GM18519 (cell line): ENCODE data around the gene SCPEP1.
"Not testable (repeated sequence)": the region's sequence is repeated elsewhere in the genome, so short reads cannot be mapped to it uniquely, and the experiment has no call there.

Experiments
- ATAC-seq: cut with Tn5 transposase; IDR thresholded peaks from one replicate; pipeline ENCODE4 v1.9.1; 2021; ENCODE audit warnings: mild to moderate bottlenecking, moderate library complexity; ENCODE audit not compliant: unreplicated experiment, low FRiP score

The SCPEP1 gene

DNA sequence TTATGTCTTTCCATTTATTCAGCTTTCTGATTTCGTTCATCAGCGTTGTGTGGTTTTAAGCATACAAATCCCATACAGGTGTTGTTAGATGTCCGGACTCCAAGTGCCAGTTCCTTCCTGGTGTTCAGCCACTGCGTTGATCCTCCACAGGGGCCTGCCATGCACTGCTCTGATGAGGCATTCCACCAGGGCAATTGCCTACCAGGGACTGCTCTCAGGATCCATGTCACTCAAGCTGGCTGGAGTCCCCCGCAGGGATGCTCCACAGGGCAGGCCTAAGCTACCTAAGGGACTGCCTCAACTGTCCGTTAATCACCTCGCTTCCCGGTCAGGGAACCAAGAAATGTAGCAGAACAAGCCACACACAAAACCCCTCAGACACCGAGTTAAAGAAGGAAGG lies 12.7 kb upstream of the SCPEP1 start:
- ATAC-seq = not testable (repeated sequence)

DNA sequence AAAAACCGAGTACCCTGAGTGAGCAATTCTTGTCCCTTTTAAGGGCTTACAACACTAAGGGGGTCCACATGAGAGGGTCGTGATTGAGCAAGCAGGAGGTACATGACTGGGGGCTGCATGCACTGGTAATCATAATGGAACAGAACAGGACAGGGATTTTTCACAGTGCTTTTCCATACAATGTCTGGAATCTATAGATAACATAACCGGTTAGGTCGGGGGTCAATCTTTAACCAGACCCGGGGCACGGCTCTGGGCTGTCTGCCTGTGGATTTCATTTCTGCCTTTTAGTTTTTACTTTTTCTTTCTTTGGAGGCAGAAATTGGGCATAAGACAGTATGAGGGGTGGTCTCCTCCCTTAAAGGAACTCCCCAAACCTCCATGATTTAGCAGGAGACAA lies 12.2 kb upstream of the SCPEP1 start:
- ATAC-seq = not testable (repeated sequence)

DNA sequence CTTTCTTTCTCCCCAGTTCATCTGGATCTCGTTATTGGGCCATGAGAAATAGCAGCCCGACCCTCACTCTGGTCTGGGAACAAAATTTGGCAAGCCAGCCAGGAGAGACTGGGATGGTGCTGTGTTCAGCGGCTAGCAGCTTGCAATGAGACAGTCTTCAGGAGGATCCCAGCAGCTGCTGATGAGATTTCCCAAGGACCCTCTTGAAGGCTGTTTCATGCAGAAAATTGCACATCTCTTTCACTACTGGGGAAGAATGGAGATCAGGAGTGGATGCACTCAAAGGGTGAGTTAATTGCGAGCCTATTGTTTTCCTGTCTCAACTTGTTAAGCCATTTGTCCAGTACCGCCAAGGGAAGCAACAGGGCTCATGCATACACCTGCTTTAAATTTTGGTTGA lies 11.6 kb upstream of the SCPEP1 start:
- no peak for ATAC-seq

DNA sequence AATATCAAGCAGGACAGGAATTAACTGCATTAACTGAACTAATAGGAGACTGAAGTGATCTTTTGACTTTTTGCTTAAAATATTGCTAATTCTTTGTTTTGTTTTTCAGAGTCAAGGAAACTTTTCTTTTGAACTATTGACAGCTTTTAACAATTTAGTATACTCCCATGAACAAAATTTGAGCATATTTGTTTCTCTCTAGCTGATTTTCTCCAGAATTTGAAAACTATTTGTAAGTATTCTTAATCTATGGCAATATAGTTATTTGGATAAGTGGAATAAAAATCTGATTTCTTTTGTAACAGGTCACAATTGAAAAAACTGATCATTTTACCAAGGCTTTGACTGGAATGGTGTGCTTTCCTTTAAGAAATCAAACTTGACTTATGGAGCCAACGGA lies 7.0 kb upstream of the SCPEP1 start:
- no peak for ATAC-seq

DNA sequence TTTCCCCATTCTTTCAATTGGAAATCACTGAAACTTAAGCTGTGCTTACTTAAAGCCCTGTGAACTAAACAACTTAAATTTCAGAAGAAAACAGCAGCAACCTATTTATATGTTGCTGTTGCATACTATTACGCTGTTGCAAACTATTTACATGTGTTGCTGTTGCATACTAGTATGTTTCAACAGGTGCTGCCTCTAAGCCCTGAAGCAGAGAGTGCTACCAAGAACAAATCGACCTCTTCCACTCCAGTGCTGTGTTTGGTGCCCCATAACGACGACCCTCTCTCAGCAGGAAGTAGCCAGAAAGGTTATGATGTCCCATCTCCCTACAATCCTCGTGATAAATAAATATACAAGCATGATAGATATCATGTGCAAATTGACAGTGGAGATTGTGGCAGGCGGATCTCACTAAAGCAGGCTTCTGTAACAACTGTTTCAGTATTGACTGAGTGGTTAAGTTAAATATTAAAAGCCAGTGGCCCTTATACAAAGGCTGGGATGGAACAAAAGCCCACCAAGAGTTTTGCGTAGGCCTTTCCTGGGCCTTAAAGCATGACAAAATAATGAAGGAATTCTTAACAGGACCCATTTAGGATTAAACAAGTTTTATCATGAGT lies 5.7 kb upstream of the SCPEP1 start:
- ATAC-seq = no peak

DNA sequence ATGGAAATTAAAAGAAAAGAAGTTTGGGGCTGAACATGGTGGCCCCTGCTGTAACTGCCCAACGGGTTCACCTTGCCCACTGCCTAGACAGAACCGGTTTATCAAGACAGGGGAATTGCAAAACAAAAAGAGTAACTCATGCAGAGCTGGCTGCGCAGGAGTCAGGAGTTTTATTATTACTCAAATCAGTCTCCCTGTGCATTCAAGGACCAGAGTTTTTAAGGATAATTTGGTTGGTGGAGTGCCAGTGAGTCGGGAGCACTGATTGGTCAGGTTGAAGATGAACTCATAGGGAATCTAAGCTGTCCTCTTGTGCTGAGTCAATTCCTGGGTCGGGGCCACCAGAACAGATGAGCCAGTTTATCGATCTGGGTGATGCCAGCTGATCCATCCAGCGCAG lies 4.4 kb upstream of the SCPEP1 start:
- no peak for ATAC-seq

DNA sequence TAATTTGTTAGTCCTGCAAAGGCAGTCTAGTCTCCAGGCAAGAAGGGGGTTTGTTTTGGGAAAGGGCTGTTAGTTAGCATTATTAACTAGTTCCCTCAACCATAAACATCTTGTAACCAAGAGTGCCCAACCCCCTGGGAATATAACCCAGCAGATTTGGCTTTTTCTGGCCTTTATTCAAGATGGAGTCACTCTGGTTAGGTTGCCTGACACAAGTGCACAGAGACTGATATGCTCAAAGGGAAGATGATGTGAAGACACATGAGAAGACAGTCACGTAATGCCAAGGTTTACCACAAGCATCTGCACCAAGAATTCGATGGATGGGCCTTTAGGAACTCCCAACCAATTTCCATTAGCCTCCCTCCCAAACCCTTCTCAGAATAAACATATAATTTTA lies 3.9 kb upstream of the SCPEP1 start:
- ATAC-seq = no peak

DNA sequence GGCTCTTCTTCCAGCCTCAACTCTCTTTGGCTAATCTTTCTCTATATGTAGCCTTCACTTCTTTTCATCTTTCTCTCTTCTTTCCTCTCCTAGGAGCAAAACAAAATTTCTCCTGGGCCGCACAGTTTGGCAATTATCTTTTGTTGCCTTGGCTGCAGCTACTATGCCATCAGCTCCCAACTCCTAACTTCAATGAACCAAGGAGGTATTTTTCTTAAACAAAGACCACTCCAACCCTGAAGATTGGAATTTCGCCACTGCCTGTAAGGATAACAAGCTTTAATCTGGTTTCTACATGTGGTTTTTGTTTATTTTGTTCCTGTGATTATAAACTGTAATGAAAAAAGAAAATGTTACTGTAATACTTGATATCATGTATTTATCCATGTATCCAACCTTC lies 2.3 kb upstream of the SCPEP1 start:
- ATAC-seq = no peak

DNA sequence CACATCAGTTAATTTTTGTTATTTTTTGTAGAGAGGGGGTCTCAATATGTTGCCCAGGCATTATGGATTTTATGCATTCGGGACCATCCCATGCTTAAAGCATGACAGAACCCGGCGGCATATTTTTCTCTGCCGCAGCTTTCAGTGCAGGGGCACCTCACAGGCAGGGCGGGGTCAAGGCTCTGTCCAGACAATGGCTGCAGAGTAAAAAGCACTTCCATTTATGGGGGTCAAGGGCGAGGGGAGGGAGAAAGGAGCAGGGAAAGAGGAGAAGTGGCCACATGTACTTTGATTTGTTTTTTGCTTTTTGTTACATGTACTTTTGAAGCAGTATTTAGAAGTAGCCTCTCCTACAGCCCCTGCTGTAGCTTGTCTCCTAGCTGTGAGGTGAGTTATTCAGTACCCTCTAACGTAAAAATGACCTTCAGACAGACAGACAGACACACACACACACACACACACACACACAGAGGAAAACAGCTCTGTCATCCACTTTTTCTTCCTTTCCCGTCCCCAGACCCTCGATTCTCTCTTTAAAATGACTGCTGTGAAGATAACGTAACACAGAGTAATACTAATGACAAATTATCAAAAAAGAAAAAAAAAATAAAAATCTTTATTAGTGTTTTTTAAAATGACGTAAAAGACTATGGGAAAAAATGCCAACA lies 856 bp upstream of the SCPEP1 start:
- no peak for ATAC-seq

DNA sequence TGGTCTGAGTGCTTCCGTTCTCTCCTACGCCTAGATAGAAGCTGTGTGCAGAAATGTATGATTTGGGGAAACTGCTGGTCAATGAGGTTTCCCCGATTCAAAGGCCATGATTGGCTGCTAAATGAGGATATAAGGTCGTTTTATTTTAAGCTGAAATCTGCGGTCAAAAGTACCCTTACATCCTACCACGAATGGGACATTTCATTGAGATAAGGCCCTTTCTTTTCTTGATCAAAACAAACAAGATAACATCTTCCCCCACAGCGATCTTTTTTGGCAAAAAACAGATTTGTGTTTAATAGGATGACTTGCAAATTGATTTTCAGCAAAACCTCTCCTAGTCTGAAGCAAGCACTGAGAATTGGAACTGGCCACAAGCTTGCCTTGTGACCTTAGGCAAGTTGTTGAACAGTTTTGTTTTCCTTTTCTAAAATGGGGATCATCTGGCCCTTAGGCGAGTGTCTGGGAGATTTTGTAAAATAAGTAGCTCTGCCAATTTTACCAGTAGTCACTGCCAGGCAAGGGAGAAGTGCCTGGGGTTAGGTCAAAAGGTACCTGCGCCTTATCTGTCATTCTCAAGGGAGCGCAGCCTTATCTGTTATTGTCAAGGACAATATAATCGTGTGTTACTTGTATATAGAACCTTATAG lies 635 bp downstream of the SCPEP1 start:
- no peak for ATAC-seq

DNA sequence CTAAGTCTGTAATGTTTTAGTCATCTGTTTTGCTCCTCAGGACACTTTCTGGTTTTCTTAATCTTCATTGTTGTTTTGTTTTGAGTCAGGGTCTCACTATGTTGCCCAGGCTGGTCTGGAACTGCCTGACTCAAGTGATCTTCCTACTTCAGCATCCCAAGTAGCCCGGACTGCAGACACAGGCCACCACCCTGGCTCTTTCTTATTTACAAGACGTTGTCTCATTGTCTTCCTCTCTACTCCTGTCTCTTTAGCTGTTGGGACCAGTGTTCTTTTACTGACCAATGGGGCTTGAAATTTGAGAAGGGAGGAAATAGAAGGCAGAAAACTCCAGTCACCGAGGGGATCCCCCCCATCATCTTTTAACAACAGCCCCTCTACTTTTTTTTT lies 1.2 kb downstream of the SCPEP1 start:
- no peak for ATAC-seq

DNA sequence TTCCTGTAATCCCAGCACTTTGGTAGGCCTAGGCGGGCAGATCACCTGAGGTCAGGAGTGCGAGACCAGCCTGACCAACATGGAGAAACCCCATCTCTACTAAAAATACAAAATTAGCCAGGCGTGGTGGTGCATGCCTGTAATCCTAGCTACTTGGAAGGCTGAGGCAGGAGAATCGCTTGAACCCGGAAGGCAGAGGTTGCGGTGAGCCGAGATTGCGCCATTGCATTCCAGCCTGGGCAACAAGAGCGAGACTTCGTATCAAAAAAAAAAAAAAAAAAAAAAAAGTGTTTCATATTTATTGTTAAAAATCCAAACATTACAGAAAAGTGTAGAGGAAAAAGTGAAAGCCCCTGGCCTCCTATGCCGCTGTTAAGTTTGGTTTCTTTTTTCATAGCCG lies 2.6 kb downstream of the SCPEP1 start:
- not testable (repeated sequence) for ATAC-seq

DNA sequence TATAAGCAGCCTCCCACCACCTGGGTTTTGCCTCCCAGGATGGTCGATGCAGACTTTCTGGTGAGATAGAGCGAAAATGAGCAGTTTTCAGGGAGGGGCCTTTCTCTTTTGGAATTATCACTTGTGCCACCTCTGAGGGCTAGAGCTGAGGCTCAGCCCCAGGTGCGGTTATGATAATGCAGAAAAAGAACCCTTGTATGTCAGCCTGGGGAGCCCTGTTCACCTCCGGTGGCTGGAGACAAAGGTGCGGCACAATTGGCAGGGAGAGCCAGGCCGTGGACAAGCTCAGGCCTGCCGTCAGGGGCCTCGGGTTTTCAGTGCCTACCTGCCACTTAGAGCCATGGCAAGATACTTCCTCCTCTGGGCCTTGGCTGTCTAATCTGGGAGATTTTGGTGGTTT lies 4.4 kb downstream of the SCPEP1 start:
- ATAC-seq = no peak

DNA sequence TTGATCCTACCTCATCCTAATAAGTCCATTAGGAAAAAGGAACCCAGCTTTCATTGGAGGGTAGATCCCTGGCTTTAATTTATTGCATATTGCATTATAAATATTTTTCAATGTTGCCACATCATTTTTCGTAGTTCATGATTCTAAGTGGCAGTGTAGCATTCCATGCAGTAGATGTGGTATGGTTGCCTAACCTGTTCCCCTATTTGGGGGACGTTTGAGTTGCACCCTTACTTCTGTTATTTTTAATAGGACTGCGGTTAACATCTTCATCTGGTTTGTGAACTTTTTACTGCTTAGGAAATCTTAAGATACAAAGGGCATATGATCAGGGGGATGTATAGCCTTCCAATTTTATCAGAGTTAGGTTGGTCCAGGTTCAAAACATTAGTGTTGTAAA lies 5.4 kb downstream of the SCPEP1 start:
- no peak for ATAC-seq

DNA sequence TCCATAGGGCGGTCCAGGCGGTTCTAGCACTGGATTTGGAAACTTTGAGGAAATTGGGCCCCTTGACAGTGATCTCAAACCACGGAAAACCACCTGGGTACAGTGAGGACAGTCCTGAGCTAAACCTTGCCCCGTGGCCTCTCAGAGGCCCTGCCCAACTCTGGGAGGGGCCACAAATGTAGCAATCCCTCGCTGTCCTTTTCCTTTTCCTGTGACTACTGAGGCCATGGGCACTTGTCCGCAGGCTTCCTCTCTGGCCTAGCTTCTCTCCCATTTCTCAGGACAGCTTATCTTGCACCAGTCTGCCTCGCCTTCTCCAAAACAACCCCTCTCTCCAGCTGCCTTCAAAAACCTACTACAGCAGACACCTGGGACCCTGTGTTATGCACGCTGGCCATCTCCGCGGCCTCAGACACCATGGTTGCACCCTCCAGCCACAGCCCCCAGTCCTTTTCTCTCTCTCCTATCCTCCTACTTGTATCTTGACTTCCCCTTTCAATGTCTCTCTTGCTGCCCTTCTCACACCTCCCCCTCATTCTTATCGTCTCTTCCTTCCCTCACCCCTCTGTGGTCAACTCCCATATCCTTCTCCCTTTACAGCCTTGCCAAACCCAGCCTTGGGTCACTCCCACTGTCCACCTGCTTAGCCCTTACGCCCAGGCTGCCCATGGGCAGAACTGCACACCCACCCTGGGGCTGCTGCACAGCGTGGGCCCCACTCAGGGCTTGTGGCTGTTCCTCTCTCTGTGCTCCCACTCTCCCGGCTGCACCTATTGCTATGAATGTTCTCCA lies 7.6 kb downstream of the SCPEP1 start:
- no peak for ATAC-seq

DNA sequence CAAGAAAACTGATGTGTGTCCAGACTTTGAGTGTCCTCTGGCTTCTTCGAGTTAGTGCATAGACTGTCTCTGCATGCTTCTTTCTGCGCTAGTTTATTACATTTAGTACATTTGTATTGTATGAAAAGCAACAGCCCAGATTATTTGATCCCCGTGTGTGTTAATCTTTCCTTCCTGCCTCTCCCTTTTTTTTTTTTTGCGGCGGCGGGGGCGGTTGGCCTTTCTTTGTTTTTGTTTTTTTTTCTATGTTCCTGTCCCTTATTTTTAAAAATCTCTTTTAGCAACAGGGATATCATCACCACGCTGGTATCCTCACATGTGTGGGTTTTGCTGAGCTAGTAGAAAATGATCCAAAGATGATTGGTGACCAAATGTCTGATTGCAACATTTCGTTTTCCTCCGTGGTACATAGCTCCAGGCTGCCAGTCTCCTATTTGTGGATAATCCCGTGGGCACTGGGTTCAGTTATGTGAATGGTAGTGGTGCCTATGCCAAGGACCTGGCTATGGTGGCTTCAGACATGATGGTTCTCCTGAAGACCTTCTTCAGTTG lies 9.4 kb downstream of the SCPEP1 start:
- ATAC-seq = no peak

DNA sequence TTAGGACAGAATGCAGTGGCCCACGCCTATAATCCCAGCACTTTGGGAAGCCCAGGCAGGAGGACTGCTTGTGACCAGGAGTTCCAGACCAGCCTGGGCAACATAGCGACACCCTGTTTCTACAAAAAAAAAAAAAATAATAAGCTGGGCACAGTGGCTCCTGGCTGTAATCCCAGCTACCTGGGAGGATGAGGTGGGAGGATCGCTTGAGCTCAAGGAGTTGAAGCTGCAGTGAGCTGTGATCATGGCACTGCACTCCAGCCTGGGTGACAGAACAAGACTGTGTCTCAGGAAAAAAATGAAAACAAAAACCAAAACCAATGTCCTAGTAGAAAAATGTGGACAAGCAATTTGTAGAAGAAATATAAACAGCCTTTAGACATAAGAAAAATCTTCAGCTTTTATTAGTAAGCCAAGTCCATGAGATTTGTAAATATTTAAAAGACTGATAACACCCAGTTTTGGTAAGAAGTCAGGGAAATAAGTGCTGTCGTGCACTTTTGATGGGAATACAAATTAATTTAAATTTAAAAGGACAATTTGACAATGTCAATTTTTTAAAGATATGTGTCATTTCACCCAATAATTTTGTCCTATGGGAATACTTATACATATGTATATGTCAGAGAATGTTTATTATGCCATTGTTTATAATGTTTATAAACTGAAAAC lies 11.1 kb downstream of the SCPEP1 start:
- no peak for ATAC-seq

DNA sequence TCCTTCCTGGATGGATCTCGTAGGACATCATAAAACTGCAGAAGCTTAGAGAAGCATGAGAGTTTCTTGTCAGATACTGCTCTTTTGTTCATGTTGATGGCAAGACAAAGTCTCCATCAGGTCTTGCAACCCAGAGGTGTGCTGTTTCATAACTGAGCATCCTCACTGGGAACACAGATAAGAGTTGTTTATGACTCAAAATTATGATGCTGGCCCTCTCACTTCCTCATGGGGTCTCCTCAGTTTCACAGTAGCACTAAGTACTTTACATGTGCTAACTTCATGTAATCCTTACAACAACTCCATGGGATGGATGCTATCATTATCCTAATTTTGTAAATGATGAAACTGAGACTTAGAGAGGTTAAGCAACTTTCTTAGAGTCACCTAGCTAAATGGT lies 14.4 kb downstream of the SCPEP1 start:
- ATAC-seq = no peak

DNA sequence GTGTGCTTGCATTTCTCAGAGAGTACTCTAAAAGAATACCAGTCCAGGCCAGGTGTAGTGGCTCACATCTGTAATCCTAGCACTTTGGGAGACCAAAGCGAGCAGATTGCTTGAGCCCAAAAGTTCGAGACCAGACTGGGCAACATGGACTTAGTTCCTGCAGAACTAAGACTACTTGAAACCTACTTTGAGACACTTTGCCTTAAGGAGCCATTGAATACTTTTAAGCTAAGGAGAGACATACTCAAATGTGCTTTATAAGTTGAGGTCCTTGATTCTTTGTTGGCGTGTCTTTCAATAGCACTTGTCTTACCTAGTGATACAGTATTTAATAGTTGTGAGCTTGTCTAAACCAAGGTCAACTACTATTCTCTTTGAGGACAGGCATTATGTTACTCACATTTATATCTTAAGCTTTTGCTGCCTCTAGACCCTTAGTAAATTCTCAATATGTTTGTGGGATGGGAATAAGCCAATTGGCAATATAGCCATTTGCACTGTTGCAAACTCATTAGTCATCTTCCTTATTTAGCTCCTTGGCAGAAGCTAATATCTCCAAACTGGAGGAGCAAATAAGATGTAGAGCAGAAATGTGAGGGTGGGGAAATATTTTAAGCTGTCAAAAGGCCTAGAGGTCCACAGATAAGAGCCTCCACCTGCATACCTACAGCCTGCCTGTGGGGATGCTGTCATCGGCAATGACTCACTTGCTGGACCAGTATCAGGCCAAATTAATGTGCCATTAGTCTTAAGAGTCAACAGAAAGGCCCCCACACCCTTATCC lies 16.3 kb downstream of the SCPEP1 start:
- ATAC-seq = no peak

DNA sequence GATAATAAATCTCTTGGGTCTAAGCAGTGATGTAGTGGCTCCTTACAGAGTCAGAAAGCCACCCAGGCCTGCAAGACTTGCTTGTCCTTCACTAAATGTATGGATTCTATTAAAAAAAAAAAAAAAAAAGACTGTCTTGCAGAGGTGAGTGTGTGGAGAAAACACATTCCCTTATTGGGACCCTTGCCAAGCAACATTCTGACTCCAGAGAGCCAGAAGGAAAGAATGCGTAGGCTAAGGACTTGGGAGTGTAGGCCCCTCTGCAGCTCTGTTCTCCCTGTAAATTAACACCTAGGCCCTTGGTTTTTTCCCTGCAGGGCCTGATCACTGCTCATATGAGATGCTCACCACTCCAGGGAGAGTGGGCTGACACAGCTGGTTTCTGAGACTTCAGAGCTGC lies 17.8 kb downstream of the SCPEP1 start:
- ATAC-seq = no peak
